H9 (cell line): ENCODE measurements around the gene BCAS1. TPM values are rescaled to one million over a fixed set of nuclear protein-coding genes. Genes with fewer than 3 reads are reported as not detected.

Source experiments
- DNase-seq: peaks from one replicate; pipeline ENCODE4 v3.0.0-alpha.2; 2017
- H2AFZ ChIP-seq: one replicate; pipeline ENCODE4 v1.6.1; 2013; ENCODE audit warnings: mild to moderate bottlenecking, low read length, control low read depth, moderate library complexity
- H2AK5ac ChIP-seq: 2 replicates; pipeline ENCODE4 v1.6.1; 2013; ENCODE audit warnings: low read length, control low read depth, mixed read lengths; ENCODE audit not compliant: insufficient read length
- H2BK120ac ChIP-seq: one replicate; pipeline ENCODE4 v1.6.1; 2013; ENCODE audit warnings: low read depth, mild to moderate bottlenecking, low read length, control low read depth, inconsistent platforms; ENCODE audit not compliant: poor library complexity, severe bottlenecking
- H2BK12ac ChIP-seq: 2 replicates; pipeline ENCODE4 v1.6.1; 2013; ENCODE audit warnings: low read length, control low read depth, mixed read lengths, low read depth; ENCODE audit not compliant: insufficient read length
- H2BK15ac ChIP-seq: 2 replicates; pipeline ENCODE4 v1.6.1; 2013; ENCODE audit warnings: low read depth, low read length, control low read depth
- H2BK20ac ChIP-seq: one replicate; pipeline ENCODE4 v1.6.1; 2013; ENCODE audit warnings: low read depth, mild to moderate bottlenecking, low read length, control low read depth, inconsistent platforms; ENCODE audit not compliant: poor library complexity, severe bottlenecking
- H2BK5ac ChIP-seq: 2 replicates; pipeline ENCODE4 v1.6.1; 2013; ENCODE audit warnings: low read length, control low read depth, mixed read lengths; ENCODE audit not compliant: insufficient read length
- H3K14ac ChIP-seq: 2 replicates; pipeline ENCODE4 v1.6.1; 2013; ENCODE audit warnings: low read length, control low read depth; ENCODE audit not compliant: insufficient read depth
- H3K18ac ChIP-seq: 2 replicates; pipeline ENCODE4 v1.6.1; 2013; ENCODE audit warnings: low read depth, mild to moderate bottlenecking, mixed read lengths, low read length, control low read depth; ENCODE audit not compliant: insufficient read length
- H3K23ac ChIP-seq: 2 replicates; pipeline ENCODE4 v1.6.1; 2013; ENCODE audit warnings: low read length, control low read depth, mixed read lengths, low read depth; ENCODE audit not compliant: insufficient read length
- H3K23me2 ChIP-seq: 2 replicates; pipeline ENCODE4 v1.6.1; 2013; ENCODE audit warnings: low read depth, mild to moderate bottlenecking, mixed read lengths, low read length, control low read depth; ENCODE audit not compliant: insufficient read length, poor library complexity, severe bottlenecking
- H3K27ac ChIP-seq: 2 replicates; pipeline ENCODE4 v1.5.1; 2013; ENCODE audit warnings: low read length, control low read depth, mixed read lengths, low read depth; ENCODE audit not compliant: insufficient read length
- H3K27me3 ChIP-seq: 2 replicates; pipeline ENCODE4 v1.6.1; 2013; ENCODE audit warnings: low read length, control low read depth, inconsistent platforms; ENCODE audit not compliant: insufficient read depth
- H3K4ac ChIP-seq: 2 replicates; pipeline ENCODE4 v1.6.1; 2013; ENCODE audit warnings: low read depth, mild to moderate bottlenecking, control low read depth, inconsistent platforms, low read length, moderate library complexity
- H3K4me1 ChIP-seq: 2 replicates; pipeline ENCODE4 v1.6.1; 2013; ENCODE audit warnings: low read length, control low read depth, inconsistent platforms; ENCODE audit not compliant: insufficient read depth
- H3K4me2 ChIP-seq: 2 replicates; pipeline ENCODE4 v1.6.1; 2013; ENCODE audit warnings: low read length, control low read depth, mixed read lengths; ENCODE audit not compliant: insufficient read length, insufficient read depth
- H3K56ac ChIP-seq: 2 replicates; pipeline ENCODE4 v1.6.1; 2013; ENCODE audit warnings: low read depth, mild to moderate bottlenecking, mixed read lengths, low read length, control low read depth; ENCODE audit not compliant: insufficient read length
- H3K79me1 ChIP-seq: 2 replicates; pipeline ENCODE4 v1.6.1; 2013; ENCODE audit warnings: low read depth, mild to moderate bottlenecking, moderate library complexity, low read length, control low read depth, inconsistent platforms; ENCODE audit not compliant: insufficient read depth, poor library complexity, severe bottlenecking
- H3K79me2 ChIP-seq: 2 replicates; pipeline ENCODE4 v1.6.1; 2013; ENCODE audit warnings: low read length, control low read depth, inconsistent platforms; ENCODE audit not compliant: insufficient read depth
- H3K9ac ChIP-seq: 2 replicates; pipeline ENCODE4 v1.6.1; 2013; ENCODE audit warnings: low read length, control low read depth, mixed read lengths; ENCODE audit not compliant: insufficient read length; ENCODE audit errors: extremely low read depth
- H3K9me3 ChIP-seq: one replicate; pipeline ENCODE4 v1.6.1; 2013; ENCODE audit warnings: low read depth, low read length, inconsistent platforms; ENCODE audit not compliant: control insufficient read depth
- H3T11ph ChIP-seq: one replicate; pipeline ENCODE4 v1.6.1; 2013; ENCODE audit warnings: mild to moderate bottlenecking, low read length, control low read depth, inconsistent platforms
- H4K20me1 ChIP-seq: one replicate; pipeline ENCODE4 v1.6.1; 2013; ENCODE audit not compliant: control insufficient read depth, insufficient read length, insufficient read depth
- H4K5ac ChIP-seq: 2 replicates; pipeline ENCODE4 v1.6.1; 2013; ENCODE audit warnings: low read depth, mild to moderate bottlenecking, mixed read lengths, low read length, control low read depth; ENCODE audit not compliant: insufficient read length
- H4K8ac ChIP-seq: replicated peaks from 2 replicates; pipeline ENCODE4 v1.6.1; 2013; ENCODE audit warnings: low read length, control low read depth, mixed read lengths, low read depth; ENCODE audit not compliant: insufficient read length
- H4K91ac ChIP-seq: 2 replicates; pipeline ENCODE4 v1.6.1; 2013; ENCODE audit warnings: low read depth, mild to moderate bottlenecking, moderate library complexity, mixed read lengths, low read length, control low read depth; ENCODE audit not compliant: insufficient read length
- H3K27ac Mint-ChIP-seq, 3 experiments: 2 replicates in 2 of 3; 3 replicates in 1 of 3; pipeline ENCODE4 v1.8.0; 2020 to 2021; ENCODE audit warnings: mixed read lengths in 3 of 3, mild to moderate bottlenecking in 1 of 3, moderate library complexity in 1 of 3
- H3K27me3 Mint-ChIP-seq: 2 replicates; pipeline ENCODE4 v1.8.0; 2021; ENCODE audit warnings: low read depth, mild to moderate bottlenecking, moderate library complexity, mixed read lengths
- H3K36me3 Mint-ChIP-seq, 3 experiments: 2 replicates in 2 of 3; 3 replicates in 1 of 3; pipeline ENCODE4 v1.8.0; 2020 to 2021; ENCODE audit warnings: low read depth in 3 of 3, mixed read lengths in 3 of 3; ENCODE audit not compliant: insufficient read depth in 1 of 3
- H3K4me1 Mint-ChIP-seq, 2 experiments: 2 replicates each; pipeline ENCODE4 v1.8.0; 2020; ENCODE audit warnings: mixed read lengths in 2 of 2
- H3K4me3 Mint-ChIP-seq, 2 experiments: 2 replicates in 1 of 2; 3 replicates in 1 of 2; pipeline ENCODE4 v1.8.0; 2020 to 2021; ENCODE audit warnings: mild to moderate bottlenecking in 2 of 2, mixed read lengths in 2 of 2, moderate library complexity in 1 of 2
- H3K9me3 Mint-ChIP-seq, 2 experiments: 2 replicates in 1 of 2; 3 replicates in 1 of 2; pipeline ENCODE4 v1.8.0; 2020; ENCODE audit warnings: mild to moderate bottlenecking in 2 of 2, mixed read lengths in 2 of 2, moderate library complexity in 1 of 2
- WGBS: extraction: QIAGEN DNeasy Blood & Tissue Kit; methylation state at CpG from one replicate; pipeline ENCODE4 v1.1.7; 2013; ENCODE audit warnings: missing lambda C conversion rate, low lambda C conversion rate, mixed read lengths; ENCODE audit not compliant: insufficient read length; ENCODE audit errors: extremely low coverage; 5-methylcytosine and 5-hydroxymethylcytosine counted together
- total RNA-seq: library from RNA; stranded (reverse); gene quantifications from 2 replicates; pipeline ENCODE4 v1.2.1, GENCODE V29; 2021
- TF ChIP-seq, protein P1 (sequence below): fragments of 200-600 bp; sonication (generic); conservative IDR thresholded peaks from 3 replicates; pipeline ENCODE4 v1.8.0; 2021; ENCODE audit warnings: antibody characterized with exemption, mild to moderate bottlenecking

The BCAS1 gene
- total RNA-seq, 1 experiment from 2014 or later = 0.15 TPM

DNA sequence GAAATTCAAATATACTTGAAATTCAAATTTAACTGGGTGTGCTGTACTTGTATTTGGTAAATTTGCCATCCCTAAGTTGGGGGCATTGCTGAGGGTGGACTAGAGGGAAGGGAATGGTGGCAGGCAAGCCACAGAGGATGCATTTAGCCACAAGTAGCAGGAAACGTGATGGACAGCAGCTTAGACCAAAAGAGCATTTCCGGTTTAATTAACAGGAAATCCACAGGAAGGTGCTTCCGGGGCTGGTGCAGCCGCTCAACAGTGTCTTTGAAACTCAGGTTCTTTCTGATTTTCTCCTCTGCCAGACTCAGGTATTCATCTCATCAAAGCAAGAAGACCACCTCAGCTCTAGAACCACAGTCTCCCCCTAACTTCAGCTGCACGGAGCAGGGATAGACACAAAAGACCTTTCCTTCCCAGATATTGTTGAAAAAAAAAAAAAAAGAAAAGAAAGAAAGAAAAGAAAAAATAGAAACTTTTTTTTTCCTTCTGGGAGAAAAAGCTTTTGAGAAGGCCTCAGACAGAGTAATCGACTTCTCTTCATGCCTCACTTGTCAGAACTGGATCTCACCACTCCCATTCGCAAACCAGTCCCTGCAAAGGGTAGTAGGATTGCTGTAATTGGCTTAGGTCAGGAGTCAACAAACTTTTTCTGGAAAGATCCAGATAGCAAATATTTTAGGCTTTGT lies 8.0 kb upstream of the BCAS1 start:
- Histone ChIP-seq H3K9me3 (no peaks in the 10 kb centered on the region), H3K23ac (no peak overlapping the region), H3K27me3 (no peaks in the 10 kb centered on the region), H2BK5ac (no peak overlapping the region), H4K91ac (no peak overlapping the region), H3K79me1 (no peaks in the 10 kb centered on the region), H3K4me2 (no peak overlapping the region), H3K18ac (no peak overlapping the region), H3K23me2 (no peaks in the 10 kb centered on the region), H3K4me1 (no peaks in the 10 kb centered on the region), H4K5ac (no peak overlapping the region), H2AFZ (no peak overlapping the region), H3K56ac (no peak overlapping the region), H2BK20ac (no peak overlapping the region), H2AK5ac (no peak overlapping the region), H2BK120ac (no peak overlapping the region), H3K79me2 (no peaks in the 10 kb centered on the region), H3K4ac (no peak overlapping the region), H4K8ac (no peak overlapping the region), H4K20me1 (no peaks in the 10 kb centered on the region), H2BK15ac (no peak overlapping the region), H3K14ac (no peak overlapping the region), H3T11ph (no peak overlapping the region), H3K9ac (no peak overlapping the region), H2BK12ac (no peak overlapping the region), H3K27ac (no peak overlapping the region)
- H3K27me3 Mint-ChIP-seq = peaks cover 4% of the 10 kb centered on the region; the same call in 1 of the 2 replicates
- no peaks in the 10 kb centered on the region for H3K36me3 Mint-ChIP-seq
- H3K27ac Mint-ChIP-seq = no peak overlapping the region
- no peak overlapping the region for H3K4me3 Mint-ChIP-seq
- no CpG with 5 or more reads among the region's 7 CpGs for WGBS
- H3K4me1 Mint-ChIP-seq = no peaks in the 10 kb centered on the region
- TF ChIP-seq, protein P1, sequence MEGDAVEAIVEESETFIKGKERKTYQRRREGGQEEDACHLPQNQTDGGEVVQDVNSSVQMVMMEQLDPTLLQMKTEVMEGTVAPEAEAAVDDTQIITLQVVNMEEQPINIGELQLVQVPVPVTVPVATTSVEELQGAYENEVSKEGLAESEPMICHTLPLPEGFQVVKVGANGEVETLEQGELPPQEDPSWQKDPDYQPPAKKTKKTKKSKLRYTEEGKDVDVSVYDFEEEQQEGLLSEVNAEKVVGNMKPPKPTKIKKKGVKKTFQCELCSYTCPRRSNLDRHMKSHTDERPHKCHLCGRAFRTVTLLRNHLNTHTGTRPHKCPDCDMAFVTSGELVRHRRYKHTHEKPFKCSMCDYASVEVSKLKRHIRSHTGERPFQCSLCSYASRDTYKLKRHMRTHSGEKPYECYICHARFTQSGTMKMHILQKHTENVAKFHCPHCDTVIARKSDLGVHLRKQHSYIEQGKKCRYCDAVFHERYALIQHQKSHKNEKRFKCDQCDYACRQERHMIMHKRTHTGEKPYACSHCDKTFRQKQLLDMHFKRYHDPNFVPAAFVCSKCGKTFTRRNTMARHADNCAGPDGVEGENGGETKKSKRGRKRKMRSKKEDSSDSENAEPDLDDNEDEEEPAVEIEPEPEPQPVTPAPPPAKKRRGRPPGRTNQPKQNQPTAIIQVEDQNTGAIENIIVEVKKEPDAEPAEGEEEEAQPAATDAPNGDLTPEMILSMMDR = no peak
- no peak for DNase-seq
- H3K9me3 Mint-ChIP-seq = no peaks in the 10 kb centered on the region
